IPS-15b (cell line): ENCODE results near the gene CACNA1C.

Source experiments
- H3K27me3 ChIP-seq: one replicate; pipeline ENCODE4 v1.6.1; 2013; ENCODE audit warnings: low read length; ENCODE audit not compliant: control insufficient read depth, insufficient read depth
- H3K36me3 ChIP-seq: one replicate; pipeline ENCODE4 v1.6.1; 2013; ENCODE audit warnings: low read length; ENCODE audit not compliant: control insufficient read depth, insufficient read depth
- H3K4me1 ChIP-seq: one replicate; pipeline ENCODE4 v1.6.1; 2013; ENCODE audit warnings: mild to moderate bottlenecking, low read length; ENCODE audit not compliant: control insufficient read depth, insufficient read depth
- H3K4me3 ChIP-seq: one replicate; pipeline ENCODE4 v1.5.1; 2013; ENCODE audit warnings: low read depth, low read length
- H3K9ac ChIP-seq: one replicate; pipeline ENCODE4 v1.6.1; 2013; ENCODE audit warnings: low read depth, mild to moderate bottlenecking, low read length
- H3K9me3 ChIP-seq: one replicate; pipeline ENCODE4 v1.6.1; 2013; ENCODE audit warnings: mild to moderate bottlenecking, low read length; ENCODE audit not compliant: control insufficient read depth, insufficient read depth

The CACNA1C gene

DNA sequence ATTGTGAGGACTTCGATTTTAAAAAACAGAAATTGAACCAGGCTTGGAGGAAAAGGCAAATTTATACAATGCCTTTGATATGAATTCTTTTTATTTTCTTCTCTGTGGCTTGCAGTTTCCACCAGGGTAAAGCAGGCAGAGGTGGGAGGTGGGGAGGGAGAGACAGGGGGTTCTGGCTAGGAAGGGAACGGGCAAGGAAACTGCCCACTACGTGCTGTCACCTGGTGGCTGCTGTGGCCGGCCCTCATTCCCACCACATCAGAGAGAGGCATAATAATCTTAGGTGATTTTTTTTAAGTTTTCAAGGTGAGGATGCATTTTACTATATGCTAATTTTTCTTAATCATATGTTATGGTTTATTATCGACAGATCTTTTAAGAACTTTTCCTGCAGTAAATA, 145.8 kb downstream of the CACNA1C start:
- no peaks in the 10 kb centered on the region for H3K36me3 ChIP-seq
- H3K9me3 ChIP-seq: no peaks in the 10 kb centered on the region
- no peaks in the 10 kb centered on the region for H3K27me3 ChIP-seq
- peak overlapping the region; percentile 1 for H3K4me3 ChIP-seq
- peaks cover 11% of the 10 kb centered on the region for H3K4me1 ChIP-seq
- H3K9ac ChIP-seq: no peak overlapping the region

DNA sequence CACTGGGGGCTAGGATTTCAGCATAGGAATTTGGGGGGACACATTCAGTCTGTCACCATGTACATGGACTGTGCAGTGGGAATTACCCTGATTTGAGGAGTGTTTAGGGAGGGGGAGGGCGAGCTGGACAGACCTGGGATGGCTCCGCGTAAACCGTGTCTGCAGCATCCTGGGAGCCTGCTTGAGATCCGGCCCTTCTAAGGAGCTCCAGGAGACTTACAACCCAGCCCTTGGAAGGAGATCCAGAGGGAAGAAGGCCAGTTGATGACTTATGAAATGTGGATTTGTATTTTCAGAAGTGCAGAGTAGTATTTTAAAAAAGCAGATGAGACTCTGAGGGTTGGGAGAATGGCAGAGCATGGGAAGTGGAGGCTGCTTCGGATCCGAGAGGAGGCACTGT, 153.2 kb downstream of the CACNA1C start:
- no peak overlapping the region for H3K4me3 ChIP-seq
- H3K4me1 ChIP-seq: peaks cover 4% of the 10 kb centered on the region
- no peaks in the 10 kb centered on the region for H3K9me3 ChIP-seq
- H3K27me3 ChIP-seq: no peaks in the 10 kb centered on the region
- H3K36me3 ChIP-seq: no peaks in the 10 kb centered on the region
- no peak overlapping the region for H3K9ac ChIP-seq

- Histone ChIP-seq H3K9me3 (no peaks in the 10 kb centered on the region), H3K4me3 (no peak overlapping the region), H3K36me3 (no peaks in the 10 kb centered on the region), H3K9ac (no peak overlapping the region), H3K4me1 (peaks cover 10% of the 10 kb centered on the region), H3K27me3 (no peaks in the 10 kb centered on the region)
Observed at GRCh38 chr12:2208837-2209635, 156.2 kb downstream of the CACNA1C start.

DNA sequence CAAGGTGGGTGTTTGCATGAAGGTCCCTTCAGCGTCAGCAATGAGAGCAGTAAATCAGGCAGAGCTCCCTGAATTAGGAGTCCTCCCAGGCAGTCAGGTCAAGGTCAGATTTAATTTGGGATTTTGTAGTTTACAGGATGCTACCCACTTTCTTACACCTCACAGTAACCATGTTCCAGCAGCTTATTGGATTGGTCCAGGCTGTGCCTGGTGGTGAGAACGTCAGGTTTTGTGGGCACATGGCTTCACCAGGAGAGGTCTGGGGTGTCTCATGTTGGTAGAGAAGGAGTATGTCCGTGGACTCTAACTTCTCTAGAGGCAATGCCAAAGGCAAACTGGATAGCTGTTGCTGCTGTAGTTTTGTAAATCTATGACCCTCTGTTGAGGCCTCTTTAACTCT, 158.3 kb downstream of the CACNA1C start:
- Histone ChIP-seq H3K27me3 (no peaks in the 10 kb centered on the region), H3K36me3 (no peaks in the 10 kb centered on the region), H3K9me3 (no peaks in the 10 kb centered on the region), H3K9ac (no peak overlapping the region), H3K4me1 (peaks cover 6% of the 10 kb centered on the region), H3K4me3 (no peak overlapping the region)

GRCh38 chr12:2212537-2212936, 159.8 kb downstream of the CACNA1C start:
- no peak overlapping the region for H3K9ac ChIP-seq
- H3K27me3 ChIP-seq: no peaks in the 10 kb centered on the region
- H3K4me3 ChIP-seq: no peak overlapping the region
- H3K4me1 ChIP-seq: peaks cover 6% of the 10 kb centered on the region
- no peaks in the 10 kb centered on the region for H3K9me3 ChIP-seq
- H3K36me3 ChIP-seq: no peaks in the 10 kb centered on the region

GRCh38 chr12:2212971-2213869, 160.4 kb downstream of the CACNA1C start:
- Histone ChIP-seq H3K36me3 (no peaks in the 10 kb centered on the region), H3K27me3 (no peaks in the 10 kb centered on the region), H3K9me3 (no peaks in the 10 kb centered on the region), H3K9ac (no peak overlapping the region), H3K4me3 (no peak overlapping the region), H3K4me1 (peaks cover 6% of the 10 kb centered on the region)

DNA sequence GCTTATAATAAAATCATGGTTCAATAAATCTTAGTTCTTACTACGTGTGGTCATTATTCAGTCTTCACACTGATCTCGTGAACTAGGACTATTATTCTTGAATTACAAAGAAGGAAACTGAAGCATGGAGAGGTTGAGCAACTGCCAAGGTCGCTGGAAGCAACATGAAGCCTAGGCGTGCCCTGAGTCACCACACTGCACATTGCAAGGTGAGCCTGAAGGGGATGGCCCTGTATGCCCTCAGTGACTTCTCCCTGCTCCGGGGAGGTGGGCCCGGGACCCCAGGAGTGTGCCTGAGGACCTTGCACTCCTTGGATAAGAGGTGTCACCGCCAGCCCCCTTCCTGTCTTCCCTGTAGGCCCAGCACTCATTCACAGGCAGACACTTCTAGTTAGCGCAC, 161.6 kb downstream of the CACNA1C start:
- Histone ChIP-seq H3K4me3 (no peak overlapping the region), H3K27me3 (no peaks in the 10 kb centered on the region), H3K9me3 (no peaks in the 10 kb centered on the region), H3K36me3 (no peaks in the 10 kb centered on the region), H3K9ac (no peak overlapping the region), H3K4me1 (peaks cover 6% of the 10 kb centered on the region)

GRCh38 chr12:2215709-2216560, 163.1 kb downstream of the CACNA1C start:
- no peaks in the 10 kb centered on the region for H3K9me3 ChIP-seq
- H3K4me1 ChIP-seq: peaks cover 6% of the 10 kb centered on the region
- no peak overlapping the region for H3K9ac ChIP-seq
- H3K36me3 ChIP-seq: no peaks in the 10 kb centered on the region
- no peak overlapping the region for H3K4me3 ChIP-seq
- H3K27me3 ChIP-seq: no peaks in the 10 kb centered on the region

DNA sequence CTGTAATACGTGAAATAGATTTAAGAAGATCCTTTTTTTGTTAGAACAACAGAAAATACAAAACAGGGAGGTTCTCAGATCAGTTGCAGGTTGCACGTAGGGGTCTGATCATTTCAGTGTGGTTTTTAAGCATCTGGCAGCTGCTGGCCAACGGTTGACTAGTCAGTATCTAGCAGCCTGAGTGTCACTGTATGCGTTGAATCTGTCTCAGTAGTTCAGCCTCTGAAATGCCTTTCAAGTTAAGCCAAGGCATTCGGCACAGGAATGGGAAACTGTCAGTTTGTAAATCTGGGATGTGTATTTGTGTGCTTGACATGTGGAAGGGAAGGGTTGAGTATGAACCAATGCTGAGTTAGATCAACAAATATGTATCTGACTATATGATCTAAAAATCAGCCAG, 165.9 kb downstream of the CACNA1C start:
- no peak overlapping the region for H3K9ac ChIP-seq
- H3K4me1 ChIP-seq: peaks cover under 1% of the 10 kb centered on the region
- no peaks in the 10 kb centered on the region for H3K27me3 ChIP-seq
- H3K9me3 ChIP-seq: no peaks in the 10 kb centered on the region
- no peaks in the 10 kb centered on the region for H3K36me3 ChIP-seq
- no peak overlapping the region for H3K4me3 ChIP-seq

DNA sequence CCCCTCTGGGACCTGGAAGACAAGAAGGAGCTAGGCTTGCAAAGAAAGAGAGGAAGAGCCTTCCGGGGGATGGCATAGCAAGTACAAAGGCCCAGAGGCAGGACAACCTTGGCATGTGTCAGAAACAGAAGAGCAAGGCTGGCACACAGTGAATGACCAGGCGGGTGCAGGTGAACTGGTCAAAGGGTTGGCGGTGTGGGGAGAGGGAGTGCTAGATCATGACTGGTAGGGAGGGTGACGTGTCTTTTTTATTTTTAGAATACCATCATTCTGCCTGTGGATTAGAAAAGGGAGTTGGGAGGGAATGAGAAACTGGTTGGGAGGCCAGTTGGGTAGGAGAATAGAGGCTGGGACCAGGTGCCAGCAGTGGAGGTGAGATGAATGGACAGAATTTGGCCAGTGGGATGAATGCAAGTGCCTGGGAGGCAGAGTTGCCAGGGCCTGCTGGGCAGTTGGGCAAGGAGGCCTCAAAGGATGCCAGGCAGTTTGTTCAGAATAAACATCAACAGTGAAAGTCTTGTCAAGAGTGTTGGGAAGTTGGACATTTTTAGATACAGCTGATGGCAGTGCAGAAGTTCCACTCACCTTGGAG, 168.3 kb downstream of the CACNA1C start:
- Histone ChIP-seq H3K9me3 (no peaks in the 10 kb centered on the region), H3K9ac (no peak overlapping the region), H3K4me1 (no peaks in the 10 kb centered on the region), H3K4me3 (no peak overlapping the region), H3K27me3 (no peaks in the 10 kb centered on the region), H3K36me3 (no peaks in the 10 kb centered on the region)

DNA sequence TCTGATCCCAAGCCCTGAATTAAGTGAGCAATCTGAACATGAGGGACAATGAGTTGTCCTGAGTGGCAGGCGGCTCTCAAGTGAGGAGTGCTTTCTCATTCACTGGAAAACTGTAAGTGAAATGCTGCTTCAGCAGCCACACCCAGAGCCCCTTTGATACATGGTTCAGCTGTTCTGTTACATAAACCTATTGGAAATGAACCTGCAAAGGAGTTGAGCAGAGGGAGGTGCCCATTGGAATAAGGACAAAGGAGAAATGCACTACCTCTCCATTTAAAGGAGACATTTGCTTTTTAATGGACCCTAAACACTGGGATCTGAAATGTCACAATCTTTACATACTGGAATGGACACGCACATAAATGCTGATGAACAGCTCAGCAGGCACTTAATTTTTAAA, 169.9 kb downstream of the CACNA1C start:
- H3K4me3 ChIP-seq: no peak overlapping the region
- no peaks in the 10 kb centered on the region for H3K36me3 ChIP-seq
- H3K9me3 ChIP-seq: no peaks in the 10 kb centered on the region
- H3K9ac ChIP-seq: no peak overlapping the region
- H3K4me1 ChIP-seq: no peaks in the 10 kb centered on the region
- no peaks in the 10 kb centered on the region for H3K27me3 ChIP-seq
